AG08395 (cell line): ENCODE data around the gene DPP4.
"Not testable (repeated sequence)": the region's sequence is repeated elsewhere in the genome, so short reads cannot be mapped to it uniquely, and the experiment has no call there.

Source experiments
- DNase-seq: peaks from one replicate; pipeline ENCODE4 v3.0.0; 2012; ENCODE audit warnings: mixed read lengths, low spot score

DPP4 gene

GRCh38 chr2:162058973-162059668, 14.9 kb downstream of the DPP4 start:
- DNase-seq: no peak

GRCh38 chr2:162057426-162057825, 16.6 kb downstream of the DPP4 start:
- no peak for DNase-seq

- DNase-seq: no peak
Measured at GRCh38 chr2:162056796-162057399, 17.1 kb downstream of the DPP4 start.

- no peak for DNase-seq
Measured at GRCh38 chr2:162053808-162054155, 20.2 kb downstream of the DPP4 start.

GRCh38 chr2:162053066-162053807, 20.8 kb downstream of the DPP4 start:
- no peak for DNase-seq

- no peak for DNase-seq
Measured at GRCh38 chr2:162050513-162050961, 23.5 kb downstream of the DPP4 start.

GRCh38 chr2:162049089-162049488, 24.9 kb downstream of the DPP4 start:
- DNase-seq: not testable (repeated sequence)

GRCh38 chr2:162044586-162044985, 29.4 kb downstream of the DPP4 start:
- no peak for DNase-seq

GRCh38 chr2:162043132-162043531, 30.9 kb downstream of the DPP4 start:
- DNase-seq: no peak

- DNase-seq: peak; percentile 8
Measured at GRCh38 chr2:162041485-162041884, 32.5 kb downstream of the DPP4 start.

GRCh38 chr2:162038725-162039124, 35.3 kb downstream of the DPP4 start:
- no peak for DNase-seq

- no peak for DNase-seq
Measured at GRCh38 chr2:162037886-162038285, 36.1 kb downstream of the DPP4 start.

GRCh38 chr2:162037028-162037795, 36.8 kb downstream of the DPP4 start:
- no peak for DNase-seq

GRCh38 chr2:162035981-162036380, 38.0 kb downstream of the DPP4 start:
- no peak for DNase-seq

GRCh38 chr2:162030363-162031190, 43.4 kb downstream of the DPP4 start:
- no peak for DNase-seq

- DNase-seq: peak; percentile 63
Measured at GRCh38 chr2:162029287-162029901, 44.6 kb downstream of the DPP4 start.

GRCh38 chr2:162028511-162028910, 45.5 kb downstream of the DPP4 start:
- DNase-seq: no peak

- DNase-seq: peak; percentile 78
Measured at GRCh38 chr2:162025121-162025911, 48.7 kb downstream of the DPP4 start.

GRCh38 chr2:162022290-162022945, 51.6 kb downstream of the DPP4 start:
- peak; percentile 11 for DNase-seq
